C4-2B (cell line): ENCODE data around the gene SGCB.

Experiments used
- H3K27ac ChIP-seq: fragments of 450-650 bp; 2 replicates; pipeline ENCODE4 v1.5.1; 2017
- CTCF ChIP-seq: fragments of 450-650 bp; conservative IDR thresholded peaks from 2 replicates; pipeline ENCODE4 v1.5.1; 2017; ENCODE audit warnings: mild to moderate bottlenecking
- ZFX ChIP-seq: fragments of 450-650 bp; IDR thresholded peaks from 2 replicates; pipeline ENCODE4 v1.6.1; 2017

SGCB gene

DNA sequence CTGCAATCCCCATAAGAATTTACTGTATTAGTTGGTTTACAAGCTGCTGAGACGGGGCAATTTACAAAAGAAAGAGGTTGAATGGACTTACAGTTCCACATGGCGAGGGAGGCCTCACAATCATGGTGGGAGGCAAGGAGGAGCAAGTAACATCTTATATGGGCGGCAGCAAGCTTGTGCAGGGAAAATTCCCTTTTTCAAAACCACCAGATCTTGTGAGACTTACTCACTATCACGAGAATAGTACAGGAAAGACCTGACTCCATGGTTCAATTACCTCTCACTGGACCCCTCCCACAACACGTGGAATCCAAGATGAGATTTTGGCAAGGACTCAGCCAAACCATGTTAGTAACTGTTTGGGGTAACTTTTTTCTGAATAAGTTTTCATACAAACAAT lies 11.2 kb upstream of the SGCB start:
- TF ChIP-seq CTCF (no peak), ZFX (no peak)
- H3K27ac ChIP-seq: no peak overlapping the region

- H3K27ac ChIP-seq: no peak overlapping the region
- TF ChIP-seq ZFX (no peak), CTCF (no peak)
Measured at GRCh38 chr4:52045028-52045427, 6.9 kb upstream of the SGCB start.

- H3K27ac ChIP-seq: peak overlapping the region; percentile 64
- TF ChIP-seq CTCF (no peak), ZFX (no peak)
Measured at GRCh38 chr4:52037689-52038102, 403 bp downstream of the SGCB start.

GRCh38 chr4:52036886-52037530 lies 1.1 kb downstream of the SGCB start:
- no peak for TF ChIP-seq ZFX
- TF ChIP-seq CTCF: no peak
- H3K27ac ChIP-seq: no peak overlapping the region

DNA sequence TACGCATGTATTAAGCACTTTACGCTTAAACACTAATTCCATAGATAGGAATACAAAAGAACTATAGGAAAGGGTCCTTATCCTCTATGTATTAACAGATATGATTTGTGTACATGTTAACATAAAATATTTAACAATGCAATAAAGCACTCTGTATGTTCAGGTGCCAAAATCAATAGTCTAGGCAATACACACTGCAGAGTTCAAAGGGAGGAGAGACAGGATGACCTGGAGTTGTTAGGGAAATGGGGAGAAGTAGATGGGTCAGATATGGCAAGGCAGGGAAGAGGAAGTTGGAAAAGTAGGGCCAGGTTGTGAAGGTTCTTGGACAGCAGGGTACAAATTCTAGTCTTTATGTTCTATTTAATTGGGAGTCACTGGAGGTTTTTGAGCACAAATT lies 2.9 kb downstream of the SGCB start:
- TF ChIP-seq CTCF (no peak), ZFX (no peak)
- no peak overlapping the region for H3K27ac ChIP-seq

DNA sequence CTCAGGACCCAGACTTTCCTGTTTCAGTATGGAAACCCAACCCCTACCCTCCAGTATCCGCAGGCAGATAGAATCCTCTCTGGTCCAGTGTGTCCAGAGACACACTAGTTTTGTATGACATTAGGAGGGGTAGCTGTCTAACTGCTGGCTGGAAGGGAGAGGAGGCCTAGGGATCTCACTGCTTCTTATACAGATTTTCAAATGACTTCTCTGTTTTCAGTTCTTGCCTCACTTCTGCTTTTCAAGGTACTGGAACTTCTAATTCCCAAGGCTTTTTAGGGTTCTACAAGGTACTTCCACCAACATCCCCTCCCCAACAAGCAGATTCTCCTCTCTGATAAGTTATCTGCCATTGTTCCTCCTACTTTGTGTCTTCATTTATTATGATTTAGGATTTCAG lies 6.1 kb downstream of the SGCB start:
- H3K27ac ChIP-seq: no peak overlapping the region
- no peak for TF ChIP-seq CTCF
- TF ChIP-seq ZFX: no peak

- H3K27ac ChIP-seq: no peak overlapping the region
- no peak for TF ChIP-seq CTCF
- no peak for TF ChIP-seq ZFX
Measured at GRCh38 chr4:52028970-52029369, 9.1 kb downstream of the SGCB start.
